Neuronal stem cell (in vitro differentiated cells): Measurements from ENCODE around the gene POC1A.
A peak's percentile ranks its signal among the peaks of the same experiment; 100 is the strongest.

Experiments used
- DNase-seq: peaks from one replicate; pipeline ENCODE4 v3.0.0-alpha.2; 2013; ENCODE audit warnings: low spot score
- H2AFZ ChIP-seq: one replicate; pipeline ENCODE4 v1.6.1; 2013; ENCODE audit warnings: mild to moderate bottlenecking, low read length, inconsistent platforms
- H2AK5ac ChIP-seq: 2 replicates; pipeline ENCODE4 v1.6.1; 2013; ENCODE audit warnings: low read depth, mild to moderate bottlenecking, inconsistent platforms, low read length, moderate library complexity, mixed read lengths
- H2BK120ac ChIP-seq: 2 replicates; pipeline ENCODE4 v1.6.1; 2013; ENCODE audit warnings: low read depth, mild to moderate bottlenecking, inconsistent platforms, low read length, moderate library complexity, mixed read lengths
- H2BK12ac ChIP-seq: one replicate; pipeline ENCODE4 v1.6.1; 2013; ENCODE audit warnings: low read length, inconsistent platforms
- H2BK15ac ChIP-seq: 2 replicates; pipeline ENCODE4 v1.6.1; 2013; ENCODE audit warnings: mild to moderate bottlenecking, low read length, inconsistent platforms, mixed read lengths
- H2BK5ac ChIP-seq: one replicate; pipeline ENCODE4 v1.6.1; 2013; ENCODE audit warnings: inconsistent platforms, mild to moderate bottlenecking, low read length, moderate library complexity
- H3K14ac ChIP-seq: one replicate; pipeline ENCODE4 v1.6.1; 2013; ENCODE audit warnings: low read length, inconsistent platforms
- H3K18ac ChIP-seq: 2 replicates; pipeline ENCODE4 v1.6.1; 2013; ENCODE audit warnings: low read length, inconsistent platforms
- H3K23ac ChIP-seq: 2 replicates; pipeline ENCODE4 v1.6.1; 2013; ENCODE audit warnings: low read depth, mild to moderate bottlenecking, mixed read lengths, low read length, inconsistent platforms; ENCODE audit not compliant: poor library complexity
- H3K27ac ChIP-seq: replicated peaks from 3 replicates; pipeline ENCODE4 v1.5.1; 2013; ENCODE audit warnings: low read length, inconsistent platforms
- H3K27me3 ChIP-seq, 3 experiments: 2 replicates each; pipeline ENCODE4 v1.6.1; 2013; ENCODE audit warnings: low read length in 3 of 3, mild to moderate bottlenecking in 2 of 3, inconsistent platforms in 1 of 3, low read depth in 1 of 3, mixed read lengths in 1 of 3, moderate library complexity in 1 of 3; ENCODE audit not compliant: control insufficient read depth in 3 of 3, insufficient read depth in 3 of 3
- H3K36me3 ChIP-seq, 2 donors: replicated peaks in 1 of 2; 2 replicates each; pipeline ENCODE4 v1.6.1; 2013; ENCODE audit warnings: low read length in 2 of 2; ENCODE audit not compliant: control insufficient read depth in 2 of 2, insufficient read depth in 2 of 2
- H3K4ac ChIP-seq: 2 replicates; pipeline ENCODE4 v1.6.1; 2013; ENCODE audit warnings: inconsistent platforms, mild to moderate bottlenecking, low read length, moderate library complexity
- H3K4me1 ChIP-seq, 2 donors: 1 replicate in 1 of 2; 2 replicates in 1 of 2; pipeline ENCODE4 v1.6.1; 2013; ENCODE audit warnings: low read length in 2 of 2, low read depth in 1 of 2; ENCODE audit not compliant: control insufficient read depth in 2 of 2, insufficient read depth in 1 of 2
- H3K4me2 ChIP-seq: one replicate; pipeline ENCODE4 v1.6.1; 2013; ENCODE audit warnings: mild to moderate bottlenecking, low read length, inconsistent platforms; ENCODE audit not compliant: insufficient read depth, poor library complexity, severe bottlenecking
- H3K4me3 ChIP-seq, 2 donors: 2 replicates each; pipeline ENCODE4 v1.5.1; 2013; ENCODE audit warnings: low read length in 2 of 2, mild to moderate bottlenecking in 2 of 2, inconsistent platforms in 1 of 2, moderate library complexity in 1 of 2
- H3K79me1 ChIP-seq: one replicate; pipeline ENCODE4 v1.6.1; 2013; ENCODE audit warnings: low read depth, mild to moderate bottlenecking, inconsistent platforms, low read length, moderate library complexity
- H3K9ac ChIP-seq: one replicate; pipeline ENCODE4 v1.6.1; 2013; ENCODE audit warnings: mild to moderate bottlenecking, low read depth, low read length, inconsistent platforms; ENCODE audit not compliant: poor library complexity
- H3K9me3 ChIP-seq, 2 donors: replicated peaks in 1 of 2; 2 replicates each; pipeline versions ENCODE3 to v1.6.1; 2013; ENCODE audit warnings: low read length in 2 of 2, mild to moderate bottlenecking in 2 of 2, inconsistent platforms in 1 of 2, low read depth in 1 of 2, mixed read lengths in 1 of 2, moderate library complexity in 1 of 2; ENCODE audit not compliant: control insufficient read depth in 2 of 2, insufficient read depth in 1 of 2
- H4K8ac ChIP-seq: one replicate; pipeline ENCODE4 v1.6.1; 2013; ENCODE audit warnings: low read depth, mild to moderate bottlenecking, inconsistent platforms, low read length, moderate library complexity
- H4K91ac ChIP-seq: one replicate; pipeline ENCODE4 v1.6.1; 2013; ENCODE audit warnings: low read length, low read depth, mild to moderate bottlenecking, inconsistent platforms; ENCODE audit not compliant: poor library complexity
- WGBS, 2 donors: extraction: QIAGEN DNeasy Blood & Tissue Kit; methylation state at CpG; one replicate each; pipeline ENCODE4 v1.1.7; 2013; ENCODE audit warnings: missing lambda C conversion rate in 2 of 2, mixed read lengths in 1 of 2; ENCODE audit not compliant: insufficient read length in 2 of 2, insufficient replicate concordance in 1 of 2; ENCODE audit errors: extremely low coverage in 2 of 2; 5-methylcytosine and 5-hydroxymethylcytosine counted together

The POC1A gene

GRCh38 chr3:52047295-52047960 is 106.8 kb downstream of the POC1A start:
- DNase-seq = no peak
- Histone ChIP-seq H3K9me3 (no peaks in the 10 kb centered on the region), H3K4me1 (peaks cover 11 to 20% of the 10 kb centered on the region in 2 donors), H3K36me3 (peaks cover 22 to 31% of the 10 kb centered on the region in 2 donors), H3K27ac (no peak overlapping the region), H2BK12ac (peak overlapping the region; percentile 34), H2BK120ac (no peak overlapping the region), H3K18ac (no peak overlapping the region), H3K4me2 (no peak overlapping the region), H4K91ac (no peak overlapping the region), H2BK5ac (peak overlapping the region; percentile 55), H2AK5ac (peak overlapping the region; percentile 85), H3K4me3 (no peak overlapping the region), H3K14ac (no peak overlapping the region), H2BK15ac (no peak overlapping the region), H3K9ac (no peak overlapping the region), H3K4ac (no peak overlapping the region), H3K23ac (no peak overlapping the region), H4K8ac (no peak overlapping the region), H3K79me1 (no peaks in the 10 kb centered on the region), H3K27me3 (no peaks in the 10 kb centered on the region), H2AFZ (no peak overlapping the region)
- WGBS, 2 donors = no CpG with 5 or more reads among the region's 20 CpGs

GRCh38 chr3:52046902-52047239 is 107.4 kb downstream of the POC1A start:
- H3K27me3 ChIP-seq = peaks cover 0 to under 1% (median 0%) of the 10 kb centered on the region in 3 experiments
- H3K4ac ChIP-seq = no peak overlapping the region
- peak overlapping the region; percentile 55 for H2BK5ac ChIP-seq
- no peak for DNase-seq
- H2BK15ac ChIP-seq = peak overlapping the region; percentile 23
- H3K9ac ChIP-seq = no peak overlapping the region
- no peak overlapping the region for H3K27ac ChIP-seq
- no peak overlapping the region for H2BK12ac ChIP-seq
- no CpG with 5 or more reads among the region's 7 CpGs for WGBS, 2 donors
- no peaks in the 10 kb centered on the region for H3K79me1 ChIP-seq
- H3K4me1 ChIP-seq = peaks cover 9 to 20% of the 10 kb centered on the region in 2 donors
- peak overlapping the region; percentile 85 for H2AK5ac ChIP-seq
- no peak overlapping the region for H3K23ac ChIP-seq
- H2BK120ac ChIP-seq = no peak overlapping the region
- no peak overlapping the region for H4K8ac ChIP-seq
- no peak overlapping the region for H3K4me2 ChIP-seq
- H3K18ac ChIP-seq = peak overlapping the region; percentile 69
- peaks cover 18 to 26% of the 10 kb centered on the region in 2 donors for H3K36me3 ChIP-seq
- no peak overlapping the region for H3K4me3 ChIP-seq
- no peak overlapping the region for H3K14ac ChIP-seq
- no peaks in the 10 kb centered on the region for H3K9me3 ChIP-seq
- no peak overlapping the region for H4K91ac ChIP-seq
- H2AFZ ChIP-seq = peak overlapping the region; percentile 28

DNA sequence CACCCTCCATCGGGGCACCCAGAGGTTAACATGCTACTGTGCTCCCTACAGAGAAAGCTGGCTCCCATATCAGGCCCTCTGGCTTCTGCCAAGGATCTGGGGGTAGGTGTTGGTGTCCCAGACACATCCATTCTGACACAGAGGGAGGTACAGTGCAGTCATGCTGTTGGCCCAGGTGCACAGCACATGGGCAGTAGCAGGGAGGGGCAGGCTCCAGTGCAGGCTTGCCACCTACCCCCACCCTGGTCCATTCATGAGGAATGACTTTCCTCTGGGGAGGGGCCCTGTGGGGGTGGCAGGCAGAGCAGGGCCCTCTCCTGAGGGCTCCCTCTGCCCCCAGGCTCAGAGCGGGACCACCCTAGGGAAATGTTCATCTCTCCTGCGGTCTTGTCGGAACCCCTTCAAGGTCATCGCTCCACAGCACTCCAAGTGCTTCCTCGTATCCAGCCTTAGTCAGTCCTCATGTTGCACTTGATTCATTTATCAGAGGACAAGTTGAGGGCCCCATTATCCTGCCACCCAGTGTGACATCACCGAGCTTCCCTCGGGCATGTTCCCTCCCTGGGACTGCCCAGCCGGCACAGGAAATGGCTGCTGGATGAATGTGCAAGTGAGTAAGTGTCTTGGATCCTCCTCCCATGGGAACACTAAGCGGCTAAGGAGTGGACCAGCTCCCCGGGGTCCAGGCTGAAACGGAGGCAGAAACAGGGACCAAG is 107.9 kb downstream of the POC1A start:
- H3K9me3 ChIP-seq = no peaks in the 10 kb centered on the region
- peak overlapping the region; percentile 23 for H2BK15ac ChIP-seq
- peak overlapping the region; percentile 55 for H2BK5ac ChIP-seq
- peaks cover 9 to 20% of the 10 kb centered on the region in 2 donors for H3K4me1 ChIP-seq
- DNase-seq = no peak
- no CpG with 5 or more reads among the region's 12 CpGs for WGBS, 2 donors
- H3K4me3 ChIP-seq = no peak overlapping the region
- peak overlapping the region; percentile 28 for H2AFZ ChIP-seq
- peak overlapping the region; percentile 93 for H2AK5ac ChIP-seq
- H3K4me2 ChIP-seq = no peak overlapping the region
- no peak overlapping the region for H2BK120ac ChIP-seq
- no peak overlapping the region for H3K9ac ChIP-seq
- H3K18ac ChIP-seq = peak overlapping the region; percentile 35
- no peaks in the 10 kb centered on the region for H3K79me1 ChIP-seq
- no peak overlapping the region for H3K23ac ChIP-seq
- H2BK12ac ChIP-seq = no peak overlapping the region
- H4K91ac ChIP-seq = no peak overlapping the region
- H3K4ac ChIP-seq = no peak overlapping the region
- peak overlapping the region; percentile 4 for H4K8ac ChIP-seq
- H3K27me3 ChIP-seq = peaks cover 0 to 5% (median 0%) of the 10 kb centered on the region in 3 experiments
- no peak overlapping the region for H3K27ac ChIP-seq
- peak overlapping the region; percentile 33 for H3K14ac ChIP-seq
- H3K36me3 ChIP-seq = peaks cover 17 to 22% of the 10 kb centered on the region in 2 donors

GRCh38 chr3:52044869-52045619 is 109.2 kb downstream of the POC1A start:
- no peaks in the 10 kb centered on the region for H3K79me1 ChIP-seq
- H3K27ac ChIP-seq = no peak overlapping the region

More at GRCh38 chr3:52044869-52045619, 109.2 kb downstream of the POC1A start:
- Histone ChIP-seq H3K23ac (no peak overlapping the region), H3K4me3 (no peak overlapping the region), H2BK15ac (peak overlapping the region; percentile 23), H4K91ac (no peak overlapping the region), H3K4me1 (peaks cover 13 to 26% of the 10 kb centered on the region in 2 donors), H2BK120ac (no peak overlapping the region), H2BK5ac (peak overlapping the region; percentile 25), H3K9ac (no peak overlapping the region), H3K4me2 (no peak overlapping the region), H3K18ac (peak overlapping the region; percentile 78), H3K27me3 (peaks cover 0 to 18% (median 0%) of the 10 kb centered on the region in 3 experiments), H2AFZ (peak overlapping the region; percentile 86), H4K8ac (no peak overlapping the region), H2BK12ac (no peak overlapping the region), H3K9me3 (no peaks in the 10 kb centered on the region), H2AK5ac (peak overlapping the region; percentile 18), H3K36me3 (peaks cover 6 to 9% of the 10 kb centered on the region in 2 donors), H3K4ac (no peak overlapping the region), H3K14ac (no peak overlapping the region)
- DNase-seq = no peak
- no CpG with 5 or more reads among the region's 18 CpGs for WGBS, 2 donors
